HCEC 1CT (cell line): ENCODE data around the gene ABHD2.
A peak's percentile ranks its signal among the peaks of the same experiment; 100 is the strongest.

Source experiments
- DNase-seq: peaks from one replicate; pipeline ENCODE4 v3.0.0-alpha.2; 2017

ABHD2 gene

DNA sequence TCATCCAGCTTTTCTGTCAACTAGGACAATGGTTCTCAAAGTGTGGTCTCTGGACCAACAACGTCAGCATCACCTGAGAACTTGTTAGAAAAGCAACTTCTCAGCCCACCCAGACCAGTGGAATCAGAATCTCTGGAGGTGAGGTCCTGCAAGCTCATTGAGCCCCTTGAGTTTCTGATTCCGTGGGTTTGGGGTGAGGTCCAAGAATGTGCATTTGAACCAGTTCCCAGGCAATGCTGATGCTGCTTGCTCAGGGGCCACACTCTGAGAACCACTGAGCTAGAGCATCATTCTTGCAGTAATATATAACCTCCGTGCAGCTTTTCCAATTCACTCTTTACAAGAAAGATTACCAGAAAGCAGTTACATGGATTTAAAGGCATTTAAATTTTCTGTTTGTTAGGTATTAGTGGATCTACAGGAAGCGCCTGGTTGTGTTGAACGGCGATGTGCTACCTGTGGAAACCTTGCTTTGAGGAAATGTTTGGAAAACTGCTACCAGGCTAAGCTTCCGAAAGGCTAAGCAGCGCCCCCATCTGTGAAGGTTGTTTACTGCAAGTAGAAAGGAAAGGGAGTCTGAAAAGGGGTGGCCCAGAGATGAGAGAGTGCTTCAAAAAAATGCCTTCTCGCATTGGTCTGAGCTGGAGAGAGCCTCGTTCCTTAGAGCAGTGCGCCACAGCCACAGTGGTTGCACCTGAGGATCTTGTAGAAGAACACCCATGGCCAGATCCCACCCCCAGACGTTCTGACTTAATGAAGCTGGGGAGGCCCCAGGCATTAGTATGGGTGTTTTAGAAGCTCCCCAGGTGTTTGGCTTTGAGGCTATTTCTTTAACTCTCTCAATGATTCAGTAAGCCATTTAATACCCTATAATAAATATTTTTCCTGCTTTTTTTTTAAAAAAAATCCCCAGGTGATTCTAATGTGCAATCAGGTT lies 83.1 kb downstream of the ABHD2 start:
- DNase-seq = peak; percentile 28

- DNase-seq = no peak
Observed at GRCh38 chr15:89172921-89173320, 84.7 kb downstream of the ABHD2 start.

- DNase-seq = no peak
Observed at GRCh38 chr15:89174476-89174875, 86.2 kb downstream of the ABHD2 start.

GRCh38 chr15:89175617-89176191 lies 87.4 kb downstream of the ABHD2 start:
- no peak for DNase-seq

GRCh38 chr15:89177116-89177515 lies 88.9 kb downstream of the ABHD2 start:
- DNase-seq = no peak

DNA sequence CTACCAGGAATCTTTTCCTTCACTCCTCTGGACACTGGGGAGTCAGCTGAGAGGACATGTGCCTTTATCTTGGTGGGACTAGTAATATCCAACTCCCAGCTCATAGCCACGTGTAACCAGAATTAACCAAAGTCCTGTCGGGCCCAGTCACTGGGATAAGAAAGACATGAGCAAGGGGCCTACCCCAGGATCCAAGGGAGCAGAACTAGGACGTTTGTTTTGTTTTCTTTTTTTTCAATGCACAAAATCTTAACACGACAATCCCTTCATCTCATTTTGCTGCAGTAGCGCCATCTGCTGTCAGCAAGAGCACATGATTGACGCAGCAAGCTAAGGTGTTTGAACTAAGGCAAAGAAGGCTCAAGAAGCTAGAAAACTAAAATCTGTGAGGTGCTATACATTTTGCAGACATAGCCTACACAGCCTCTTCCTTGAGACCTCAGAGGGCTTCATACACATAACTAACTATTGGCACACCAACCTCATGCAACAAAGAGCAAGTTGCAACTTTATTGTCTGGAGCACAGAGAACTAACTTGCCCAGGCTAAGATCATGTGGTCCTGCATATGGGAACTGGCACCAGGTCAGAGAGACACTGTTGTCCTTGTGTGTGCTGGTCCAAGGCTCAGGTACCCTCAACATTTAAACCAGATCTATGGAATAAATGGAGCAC lies 89.5 kb downstream of the ABHD2 start:
- DNase-seq = peak; percentile 52

- DNase-seq = no peak
Observed at GRCh38 chr15:89178307-89178977, 90.2 kb downstream of the ABHD2 start.

- DNase-seq = no peak
Observed at GRCh38 chr15:89179966-89180875, 92.0 kb downstream of the ABHD2 start.

DNA sequence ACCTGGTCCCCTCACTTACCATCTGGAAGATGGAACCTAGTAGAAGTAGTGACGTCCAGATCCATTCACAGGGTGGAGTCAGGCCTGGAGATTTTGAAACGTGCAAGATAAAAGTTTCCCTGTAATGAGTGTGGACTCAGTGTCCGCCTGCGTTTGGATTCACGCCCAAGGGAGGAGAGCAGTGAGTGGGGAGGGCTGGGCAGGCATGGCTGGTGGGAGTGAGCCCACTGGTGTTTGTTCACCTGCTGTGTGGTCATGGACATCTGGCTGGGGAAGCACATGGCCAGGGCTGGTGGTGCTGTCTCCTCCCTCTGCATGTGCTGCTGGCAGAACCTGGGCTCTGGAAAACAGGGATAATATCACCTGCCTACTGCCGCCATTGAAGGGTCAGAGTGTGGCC lies 96.1 kb downstream of the ABHD2 start:
- no peak for DNase-seq

DNA sequence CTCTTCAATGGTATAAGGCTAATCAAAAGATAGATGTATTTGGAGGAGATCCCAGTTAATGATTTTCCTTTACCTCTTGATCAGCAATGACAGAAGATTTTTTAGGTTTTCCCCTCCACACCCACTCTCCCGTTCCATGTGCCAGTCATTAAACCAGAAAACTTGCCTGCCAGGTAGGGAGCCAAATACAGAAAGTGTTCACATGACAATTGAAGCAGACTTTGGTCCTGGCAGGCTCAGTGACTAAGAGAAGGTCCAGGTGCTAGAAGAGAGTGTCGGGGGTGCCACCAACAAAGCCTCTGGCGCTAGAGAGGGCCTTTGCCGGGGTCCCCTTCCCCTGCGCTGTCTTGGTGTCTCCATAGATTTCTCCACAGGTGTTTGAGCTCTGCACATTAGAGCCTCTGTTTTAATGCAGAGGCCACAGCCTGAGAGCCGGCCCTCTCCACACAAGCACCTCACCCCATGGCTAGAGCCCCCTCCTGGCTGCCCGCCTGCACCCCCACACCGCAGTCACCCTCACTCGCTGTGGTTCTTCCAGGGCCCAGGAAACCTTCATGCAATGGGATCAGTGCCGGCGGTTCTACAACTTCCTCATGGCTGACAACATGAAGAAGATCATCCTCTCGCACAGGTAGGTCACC lies 96.8 kb downstream of the ABHD2 start:
- no peak for DNase-seq

DNA sequence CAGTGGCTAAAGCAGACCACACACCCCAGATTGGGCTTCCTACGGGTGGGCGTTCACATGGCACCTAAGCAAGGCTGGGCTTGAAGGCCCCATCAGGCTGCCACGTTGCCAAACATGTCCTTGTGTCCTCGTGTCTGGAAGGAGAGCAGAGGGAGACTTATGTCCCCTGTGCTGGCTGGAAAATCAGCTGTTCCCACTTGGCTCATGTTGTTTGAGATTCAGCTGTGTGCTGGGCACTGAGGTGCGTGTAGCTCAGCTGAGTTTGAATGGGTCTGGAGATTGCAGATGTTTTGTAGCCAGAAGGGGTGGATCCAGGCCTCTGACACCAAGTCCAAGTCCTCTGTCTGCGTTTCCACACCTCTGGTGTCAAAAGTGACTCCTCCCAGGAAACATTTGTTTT lies 98.5 kb downstream of the ABHD2 start:
- DNase-seq = no peak

DNA sequence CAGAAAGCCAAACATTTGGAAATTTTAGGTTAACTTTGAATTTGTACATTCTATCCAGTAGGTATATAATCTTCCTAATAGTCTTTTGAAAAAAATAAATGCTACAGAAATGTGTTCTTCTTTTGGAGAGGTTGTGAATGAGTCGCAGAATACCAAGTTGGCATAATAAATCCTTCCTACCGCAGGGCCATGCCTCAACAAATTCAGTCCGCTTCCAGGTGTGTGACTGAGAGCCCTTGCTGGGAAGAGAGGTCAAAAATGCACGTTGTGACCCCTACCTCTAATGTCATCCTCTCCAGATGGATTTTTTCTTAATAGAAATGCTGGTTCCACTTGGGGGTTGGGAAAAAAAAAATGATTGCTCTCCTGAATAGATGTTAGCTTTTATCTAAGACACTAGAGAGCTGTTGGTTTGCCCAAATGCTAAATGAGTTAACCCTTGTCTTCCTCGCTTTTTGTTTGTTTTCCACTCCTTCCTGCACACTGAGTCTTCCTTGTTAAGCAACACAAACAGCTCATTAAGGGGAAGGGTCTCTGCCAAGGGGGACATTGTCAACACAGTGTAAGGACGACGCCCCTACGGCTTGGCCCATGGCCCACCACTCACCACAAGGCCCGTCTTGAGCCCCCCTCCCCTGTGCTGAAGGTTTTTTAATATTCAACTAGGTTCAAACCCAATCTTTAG lies 99.2 kb downstream of the ABHD2 start:
- DNase-seq = no peak

- DNase-seq = no peak
Observed at GRCh38 chr15:89187986-89188514, 99.8 kb downstream of the ABHD2 start.

- no peak for DNase-seq
Observed at GRCh38 chr15:89192136-89192535, 103.9 kb downstream of the ABHD2 start.

GRCh38 chr15:89192766-89193165 lies 104.5 kb downstream of the ABHD2 start:
- no peak for DNase-seq

- DNase-seq = no peak
Observed at GRCh38 chr15:89194608-89195007, 106.4 kb downstream of the ABHD2 start.

- DNase-seq = no peak
Observed at GRCh38 chr15:89195836-89196235, 107.6 kb downstream of the ABHD2 start.

DNA sequence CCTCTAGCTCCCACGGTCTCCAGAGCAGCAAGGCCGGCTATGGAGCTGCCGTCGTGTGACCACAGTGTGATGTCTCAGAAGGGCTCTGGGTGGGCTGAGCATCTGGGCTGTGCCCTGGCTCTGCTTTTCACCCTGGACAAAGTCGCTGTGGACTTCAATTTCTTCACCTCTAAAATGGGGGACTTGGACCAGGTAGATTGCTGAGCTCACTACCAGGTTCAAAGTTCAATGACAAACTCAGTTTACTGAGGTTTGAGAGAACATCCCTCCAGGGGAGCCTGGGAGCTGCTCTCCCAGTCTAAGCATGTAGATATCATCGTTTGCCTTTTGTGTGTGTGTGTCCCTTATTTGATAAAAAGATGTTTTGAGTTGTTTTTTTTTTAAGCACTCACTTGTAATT lies 108.0 kb downstream of the ABHD2 start:
- no peak for DNase-seq

GRCh38 chr15:89196994-89197393 lies 108.7 kb downstream of the ABHD2 start:
- no peak for DNase-seq

DNA sequence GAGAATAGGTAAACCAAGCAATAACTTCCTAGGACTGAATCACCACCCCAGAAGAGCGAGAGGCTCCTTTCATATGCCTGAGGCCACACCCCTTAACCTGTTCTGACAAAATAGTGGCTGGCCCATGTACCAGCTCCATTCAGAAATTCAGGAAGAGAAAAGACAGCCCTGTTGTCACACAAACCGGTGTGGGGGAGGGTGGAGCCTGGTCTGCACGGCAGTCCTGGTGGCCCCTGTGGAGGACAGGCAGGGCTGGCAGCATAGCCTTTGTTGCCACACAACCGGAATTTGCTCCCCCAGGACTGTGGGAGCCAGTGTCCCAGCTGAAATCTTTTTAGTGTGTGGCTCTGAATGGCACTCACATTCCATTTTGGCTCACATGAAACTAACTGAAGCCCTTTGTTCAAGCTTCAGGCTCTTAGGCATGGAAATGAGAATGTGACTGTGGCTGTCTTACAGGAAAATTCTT lies 109.3 kb downstream of the ABHD2 start:
- DNase-seq = no peak

GRCh38 chr15:89198196-89198595 lies 109.9 kb downstream of the ABHD2 start:
- DNase-seq = no peak
